ENCODE data around the gene SPATS2L. TPM values are rescaled to one million over a fixed set of nuclear protein-coding genes. Genes with fewer than 3 reads are reported as not detected.

SPATS2L gene
- total RNA-seq, 4 donors from 2014 or later: 99.0 to 142 (median 124) TPM

GRCh38 chr2:200363279-200363678 lies 56.8 kb downstream of the SPATS2L start:
- Histone ChIP-seq H3K4me1 (no peaks in the 10 kb centered on the region), H3K9me3 (no peaks in the 10 kb centered on the region), H3K4me3 (no peak overlapping the region), H3K27me3 (no peaks in the 10 kb centered on the region), H3K36me3 (no peaks in the 10 kb centered on the region), H3K27ac (no peak overlapping the region)
- TF ChIP-seq, protein P1, sequence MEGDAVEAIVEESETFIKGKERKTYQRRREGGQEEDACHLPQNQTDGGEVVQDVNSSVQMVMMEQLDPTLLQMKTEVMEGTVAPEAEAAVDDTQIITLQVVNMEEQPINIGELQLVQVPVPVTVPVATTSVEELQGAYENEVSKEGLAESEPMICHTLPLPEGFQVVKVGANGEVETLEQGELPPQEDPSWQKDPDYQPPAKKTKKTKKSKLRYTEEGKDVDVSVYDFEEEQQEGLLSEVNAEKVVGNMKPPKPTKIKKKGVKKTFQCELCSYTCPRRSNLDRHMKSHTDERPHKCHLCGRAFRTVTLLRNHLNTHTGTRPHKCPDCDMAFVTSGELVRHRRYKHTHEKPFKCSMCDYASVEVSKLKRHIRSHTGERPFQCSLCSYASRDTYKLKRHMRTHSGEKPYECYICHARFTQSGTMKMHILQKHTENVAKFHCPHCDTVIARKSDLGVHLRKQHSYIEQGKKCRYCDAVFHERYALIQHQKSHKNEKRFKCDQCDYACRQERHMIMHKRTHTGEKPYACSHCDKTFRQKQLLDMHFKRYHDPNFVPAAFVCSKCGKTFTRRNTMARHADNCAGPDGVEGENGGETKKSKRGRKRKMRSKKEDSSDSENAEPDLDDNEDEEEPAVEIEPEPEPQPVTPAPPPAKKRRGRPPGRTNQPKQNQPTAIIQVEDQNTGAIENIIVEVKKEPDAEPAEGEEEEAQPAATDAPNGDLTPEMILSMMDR (IDR thresholded peaks at IDR 0.05): no peak
- no peak for DNase-seq

GRCh38 chr2:200364142-200364541 lies 57.6 kb downstream of the SPATS2L start:
- Histone ChIP-seq H3K27me3 (no peaks in the 10 kb centered on the region), H3K9me3 (no peaks in the 10 kb centered on the region), H3K27ac (no peak overlapping the region), H3K4me1 (no peaks in the 10 kb centered on the region), H3K4me3 (no peak overlapping the region), H3K36me3 (no peaks in the 10 kb centered on the region)
- TF ChIP-seq POLR2A (IDR thresholded peaks at IDR 0.05): no peak
- TF ChIP-seq, protein P1 (IDR thresholded peaks at IDR 0.05): no peak
- no peak for DNase-seq

DNA sequence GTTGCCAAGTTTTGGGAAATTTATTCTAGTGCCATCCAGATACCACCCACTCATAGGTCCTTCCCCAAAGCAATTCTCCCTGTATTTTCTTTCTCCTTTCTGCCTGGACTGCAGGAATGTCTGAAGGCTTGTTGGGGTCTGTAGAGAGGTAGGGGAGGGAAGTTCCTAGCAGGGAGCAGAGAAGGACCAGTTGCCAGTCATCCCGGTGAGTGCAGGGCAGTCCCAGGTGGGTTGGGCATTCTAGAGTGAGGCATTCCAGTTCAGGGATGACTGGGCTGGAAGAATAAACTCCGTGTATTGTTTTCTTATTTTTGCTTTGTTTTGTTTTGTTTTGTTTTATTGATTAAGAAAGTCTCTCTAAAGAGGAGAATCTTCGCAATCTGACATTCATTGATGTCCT lies 58.1 kb downstream of the SPATS2L start:
- no peak for DNase-seq
- Histone ChIP-seq H3K36me3 (no peaks in the 10 kb centered on the region), H3K27ac (no peak overlapping the region), H3K4me1 (no peaks in the 10 kb centered on the region), H3K9me3 (no peaks in the 10 kb centered on the region), H3K4me3 (no peak overlapping the region), H3K27me3 (no peaks in the 10 kb centered on the region)
- TF ChIP-seq, protein P1 (IDR thresholded peaks at IDR 0.05): no peak
- no peak for TF ChIP-seq POLR2A (IDR thresholded peaks at IDR 0.05)

DNA sequence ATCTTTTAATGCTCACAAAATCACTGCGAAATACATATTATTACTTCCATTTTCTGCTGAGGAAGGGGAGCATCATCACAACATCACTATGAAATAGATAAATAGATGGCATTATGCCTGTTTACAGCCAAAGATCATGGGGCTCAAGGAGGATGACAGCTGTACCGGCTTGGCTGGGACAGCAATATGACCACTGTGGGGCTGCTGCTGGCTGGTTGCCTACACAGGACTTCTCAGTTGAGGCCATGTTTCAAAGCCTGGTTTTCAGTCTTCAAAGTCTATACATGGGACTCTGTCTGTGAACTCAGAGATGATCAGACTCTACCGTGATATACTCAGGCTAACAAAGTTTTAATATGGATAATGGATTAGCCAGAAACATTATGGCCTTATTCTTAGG lies 58.7 kb downstream of the SPATS2L start:
- H3K27ac ChIP-seq: no peak overlapping the region
- no peak overlapping the region for H3K4me3 ChIP-seq
- no peak for TF ChIP-seq POLR2A (IDR thresholded peaks at IDR 0.05)
- TF ChIP-seq, protein P1 (IDR thresholded peaks at IDR 0.05): no peak

DNA sequence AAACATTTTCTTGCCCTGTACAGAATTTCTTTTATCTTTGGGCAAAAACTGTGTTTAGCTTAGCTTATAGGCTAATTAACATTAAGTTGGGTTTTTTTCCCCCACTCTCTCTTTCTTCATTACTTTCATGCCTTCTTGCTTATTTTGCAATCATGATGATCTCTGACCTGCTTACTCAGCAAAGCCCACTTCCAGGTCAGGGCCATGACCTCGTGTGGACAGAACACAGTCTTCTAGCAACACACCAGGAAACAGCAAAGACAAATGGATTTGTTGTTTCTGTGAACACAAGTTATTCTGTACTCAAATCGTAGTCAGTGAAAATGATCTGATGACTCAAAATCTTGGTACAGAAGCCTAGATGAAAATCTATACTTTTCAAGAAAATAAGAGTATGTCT lies 60.7 kb downstream of the SPATS2L start:
- TF ChIP-seq, protein P1 (IDR thresholded peaks at IDR 0.05): no peak
- TF ChIP-seq POLR2A (IDR thresholded peaks at IDR 0.05): no peak
- H3K27me3 ChIP-seq: no peaks in the 10 kb centered on the region
- H3K9me3 ChIP-seq: no peaks in the 10 kb centered on the region
- H3K4me1 ChIP-seq: no peaks in the 10 kb centered on the region
- DNase-seq: no peak
- H3K27ac ChIP-seq: no peak overlapping the region
- H3K36me3 ChIP-seq: no peaks in the 10 kb centered on the region
- no peak overlapping the region for H3K4me3 ChIP-seq

More for the DNA sequence above, 58.7 kb downstream of the SPATS2L start:
- H3K4me1 ChIP-seq: no peaks in the 10 kb centered on the region
- DNase-seq: no peak
- no peaks in the 10 kb centered on the region for H3K36me3 ChIP-seq
- H3K27me3 ChIP-seq: no peaks in the 10 kb centered on the region
- no peaks in the 10 kb centered on the region for H3K9me3 ChIP-seq

GRCh38 chr2:200369886-200370285 lies 63.4 kb downstream of the SPATS2L start:
- peaks cover 0 to 8% (median 0%) of the 10 kb centered on the region in 4 donors for H3K4me1 ChIP-seq
- no peak overlapping the region for H3K27ac ChIP-seq
- no peak for TF ChIP-seq POLR2A (IDR thresholded peaks at IDR 0.05)
- TF ChIP-seq, protein P1 (IDR thresholded peaks at IDR 0.05): no peak
- H3K36me3 ChIP-seq: no peaks in the 10 kb centered on the region
- no peak for DNase-seq
- no peaks in the 10 kb centered on the region for H3K27me3 ChIP-seq
- H3K4me3 ChIP-seq: no peak overlapping the region
- no peaks in the 10 kb centered on the region for H3K9me3 ChIP-seq
